Breast epithelium (tissue), 4 donors: Measurements from ENCODE around the gene CACNG4. TPM values are rescaled to one million over a fixed set of nuclear protein-coding genes. Genes with fewer than 3 reads are reported as not detected.
A peak's percentile ranks its signal among the peaks of the same experiment; 100 is the strongest.

Experiments used
- DNase-seq, 2 donors: peaks; one replicate each; pipeline ENCODE4 v3.0.0-alpha.2; 2019; ENCODE audit warnings: low spot score in 2 of 2
- H3K27ac ChIP-seq, 2 donors: fragments of 200-600 bp; sonication (generic) in 1 of 2; one replicate each; pipeline ENCODE4 v1.5.1; 2016 to 2019; ENCODE audit warnings: mild to moderate bottlenecking in 1 of 2
- H3K27me3 ChIP-seq, 2 donors: fragments of 200-600 bp; sonication (generic) in 1 of 2; one replicate each; pipeline versions ENCODE4 v1.5.1 to v1.6.0; 2017 to 2019; ENCODE audit warnings: control low read depth in 1 of 2, mild to moderate bottlenecking in 1 of 2
- H3K36me3 ChIP-seq: fragments of 200-600 bp; one replicate; pipeline ENCODE4 v1.5.1; 2019
- H3K4me1 ChIP-seq, 2 donors: fragments of 200-600 bp; sonication (generic); one replicate each; pipeline ENCODE4 v1.5.1; 2016 to 2019; ENCODE audit warnings: control low read depth in 1 of 2
- H3K4me3 ChIP-seq, 3 donors: fragments of 200-600 bp; sonication (generic); 1 replicate in 2 of 3; 2 replicates in 1 of 3; pipeline ENCODE4 v1.5.1; 2016 to 2019; ENCODE audit warnings: mild to moderate bottlenecking in 3 of 3, moderate library complexity in 2 of 3
- H3K9me3 ChIP-seq, 2 donors: fragments of 200-600 bp; sonication (generic) in 1 of 2; one replicate each; pipeline ENCODE4 v1.5.1; 2016 to 2019; ENCODE audit warnings: control low read depth in 1 of 2
- CTCF ChIP-seq, 3 donors: fragments of 450-650 bp; IDR thresholded peaks; one replicate each; pipeline ENCODE4 v1.5.1; 2016 to 2017; ENCODE audit warnings: antibody characterized with exemption in 3 of 3, mild to moderate bottlenecking in 3 of 3, moderate library complexity in 3 of 3
- POLR2A ChIP-seq: fragments of 450-650 bp; IDR thresholded peaks from one replicate; pipeline ENCODE4 v1.6.1; 2016; ENCODE audit warnings: antibody characterized with exemption, mild to moderate bottlenecking, moderate library complexity
- POLR2AphosphoS5 ChIP-seq, 3 donors: sonication (generic); formaldehyde crosslinking; IDR thresholded peaks; one replicate each; pipeline ENCODE4 v1.6.1; 2017; ENCODE audit warnings: antibody characterized with exemption in 3 of 3
- intact Hi-C: fragments of 100-400 bp; cut with DNase I; formaldehyde crosslinking; loops from one replicate; pipeline ENCODE4 v1.15.1; 2023; ENCODE audit warnings: low total_unique reads
- total RNA-seq, 3 donors: library from RNA; depleted of rRNA; stranded (reverse); fragments of >200 nt; gene quantifications; one replicate each; pipeline ENCODE4 v1.1.0, GENCODE V29; 2016

CACNG4 gene
- total RNA-seq, 3 donors from 2014 or later: 2.6 to 7.3 TPM; not detected in 1

DNA sequence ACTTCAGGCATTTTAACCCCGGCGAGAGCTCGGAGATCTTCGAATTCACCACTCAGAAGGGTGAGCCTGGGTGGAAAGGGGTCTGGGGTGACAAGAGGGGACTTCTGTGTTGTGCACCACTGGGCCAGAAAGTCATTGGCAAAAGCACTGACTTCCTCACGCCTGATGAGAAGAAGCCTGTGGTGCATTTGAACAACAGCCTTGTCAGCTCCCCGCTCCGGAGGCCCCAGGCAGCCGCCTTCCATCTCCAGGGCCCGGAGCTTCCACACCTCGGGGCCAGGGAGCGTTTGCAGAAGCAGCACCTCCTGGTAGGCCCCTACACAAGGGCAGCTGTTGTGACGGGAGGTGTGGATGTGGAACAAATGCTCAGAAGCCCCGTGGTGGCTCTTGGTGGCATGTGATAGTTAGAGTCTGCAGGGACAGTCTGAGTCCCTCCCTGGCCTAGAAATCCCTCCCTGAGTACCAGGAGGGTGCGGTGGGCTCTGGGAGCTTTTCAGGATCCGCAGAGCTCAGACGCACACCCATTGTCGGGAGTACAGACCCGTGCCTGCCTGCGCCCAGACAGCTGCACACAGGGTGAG, 89.6 kb downstream of the CACNG4 start:
- DNase-seq: peak in 1 of 2 donors; percentile 30
- intact Hi-C loops: no loop called here

DNA sequence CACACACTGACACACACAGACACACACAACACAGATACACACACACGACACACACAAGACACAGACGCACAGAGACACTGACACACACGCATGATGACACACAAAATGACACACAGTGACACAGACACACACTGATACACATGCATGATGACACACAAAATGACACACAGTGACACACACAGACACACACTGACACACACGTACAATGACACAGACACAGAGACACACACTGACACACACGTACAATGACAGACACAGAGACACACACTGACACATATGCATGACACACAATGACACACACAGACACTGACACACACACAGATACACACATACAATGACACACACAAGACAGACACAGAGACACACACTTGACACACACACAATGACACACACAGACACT, 90.1 kb downstream of the CACNG4 start:
- H3K4me1 ChIP-seq: no peaks in the 10 kb centered on the region
- peaks cover 5 to 10% of the 10 kb centered on the region in 2 donors for H3K9me3 ChIP-seq
- H3K27me3 ChIP-seq: no peaks in the 10 kb centered on the region
- no peak for TF ChIP-seq CTCF (IDR thresholded peaks at IDR 0.05)
- TF ChIP-seq POLR2AphosphoS5 (IDR thresholded peaks at IDR 0.05): no peak
- no peak for TF ChIP-seq POLR2A
- H3K4me3 ChIP-seq: no peak overlapping the region
- no peak overlapping the region for H3K27ac ChIP-seq
- DNase-seq: no peak
- H3K36me3 ChIP-seq: no peaks in the 10 kb centered on the region
- intact Hi-C loops: no loop called here

More for the DNA sequence above, 89.6 kb downstream of the CACNG4 start:
- H3K27ac ChIP-seq: no peak overlapping the region
- no peaks in the 10 kb centered on the region for H3K27me3 ChIP-seq
- no peak overlapping the region for H3K4me3 ChIP-seq
- no peaks in the 10 kb centered on the region for H3K36me3 ChIP-seq
- TF ChIP-seq CTCF (IDR thresholded peaks at IDR 0.05): no peak
- TF ChIP-seq POLR2AphosphoS5 (IDR thresholded peaks at IDR 0.05): no peak
- H3K4me1 ChIP-seq: no peaks in the 10 kb centered on the region
- peaks cover 5 to 15% of the 10 kb centered on the region in 2 donors for H3K9me3 ChIP-seq

GRCh38 chr17:67055041-67055443, 90.5 kb downstream of the CACNG4 start:
- H3K36me3 ChIP-seq: no peaks in the 10 kb centered on the region
- H3K27me3 ChIP-seq: no peaks in the 10 kb centered on the region
- DNase-seq: peak; percentile 4 to 44
- peaks cover 2 to 6% of the 10 kb centered on the region in 2 donors for H3K9me3 ChIP-seq
- H3K27ac ChIP-seq: no peak overlapping the region
- no peak overlapping the region for H3K4me3 ChIP-seq
- no peak for TF ChIP-seq CTCF (IDR thresholded peaks at IDR 0.05)
- no peak for TF ChIP-seq POLR2AphosphoS5 (IDR thresholded peaks at IDR 0.05)
- intact Hi-C loops: no loop called here
- no peaks in the 10 kb centered on the region for H3K4me1 ChIP-seq

- peak; percentile 7 to 36 for DNase-seq
- no peak overlapping the region for H3K4me3 ChIP-seq
- intact Hi-C loops: no loop called here
- no peaks in the 10 kb centered on the region for H3K9me3 ChIP-seq
- no peak for TF ChIP-seq CTCF (IDR thresholded peaks at IDR 0.05)
- no peak for TF ChIP-seq POLR2A
- no peak for TF ChIP-seq POLR2AphosphoS5 (IDR thresholded peaks at IDR 0.05)
- no peak overlapping the region for H3K27ac ChIP-seq
- no peaks in the 10 kb centered on the region for H3K4me1 ChIP-seq
- H3K27me3 ChIP-seq: no peaks in the 10 kb centered on the region
- no peaks in the 10 kb centered on the region for H3K36me3 ChIP-seq
Measured at GRCh38 chr17:67055811-67056745, 91.6 kb downstream of the CACNG4 start.
